ENCODE measurements around the gene GFOD2.

Gene GFOD2

DNA sequence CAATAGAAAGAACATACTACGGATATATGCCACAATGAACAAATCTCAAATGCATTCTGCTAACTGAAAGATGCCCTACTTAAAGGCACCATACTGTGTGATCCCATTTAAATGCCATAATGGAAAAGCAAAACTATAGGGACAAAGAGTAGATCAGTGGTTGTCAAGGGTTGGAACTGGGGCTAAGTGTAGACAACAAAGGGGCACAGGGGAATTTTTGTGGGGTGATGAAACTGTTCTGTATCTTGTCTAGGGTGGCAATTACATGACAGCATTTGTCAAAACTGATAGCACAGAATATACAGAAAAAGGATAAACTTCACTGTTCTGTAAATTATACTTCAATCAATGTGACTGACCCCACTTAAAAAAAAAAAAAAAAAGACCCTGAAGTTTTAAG is 17.7 kb downstream of the GFOD2 start:
- DNase-seq: no peak

GRCh38 chr16:67699265-67699664 is 19.9 kb downstream of the GFOD2 start:
- no peak for DNase-seq

- DNase-seq: peak; percentile 14 to 55 (median 48)
Observed at GRCh38 chr16:67697422-67698185, 21.5 kb downstream of the GFOD2 start.

GRCh38 chr16:67694611-67695010 is 24.5 kb downstream of the GFOD2 start:
- no peak for DNase-seq

DNA sequence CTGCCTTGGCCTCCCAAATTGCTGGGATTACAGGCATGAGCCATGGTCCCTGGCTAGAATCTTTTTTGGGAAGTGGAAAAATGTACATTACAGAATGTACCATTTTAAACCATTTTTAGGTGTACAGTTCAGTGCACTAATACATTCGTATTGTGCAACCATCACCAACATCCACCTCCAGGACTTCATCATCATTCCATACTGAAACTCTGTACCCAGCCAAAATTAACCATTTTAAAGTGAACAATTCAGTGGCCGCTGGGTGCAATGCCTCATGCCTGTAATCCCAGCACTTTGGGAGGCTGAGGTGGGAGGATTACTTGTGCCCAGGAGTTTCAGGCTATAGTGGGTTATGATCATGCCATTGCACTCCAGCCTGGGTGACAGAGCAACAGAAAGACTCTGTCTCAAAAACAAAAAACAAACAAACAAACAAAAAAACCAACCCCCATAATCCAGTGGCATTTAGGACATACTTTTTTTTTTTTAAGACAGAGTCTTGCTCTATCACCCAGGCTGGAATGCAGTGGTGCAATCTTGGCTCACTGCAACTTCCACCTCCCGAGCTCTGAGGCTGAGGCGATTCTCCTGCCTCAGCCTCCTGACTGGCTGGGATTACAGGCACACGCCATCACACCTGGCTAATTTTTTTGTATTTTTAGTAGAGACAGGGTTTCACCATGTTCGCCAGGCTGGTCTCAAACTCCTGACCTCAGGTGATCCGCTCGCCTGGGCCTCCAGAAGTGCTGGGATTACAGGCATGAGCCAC is 25.4 kb downstream of the GFOD2 start:
- DNase-seq: peak in 1 of 4 experiments; percentile 8

GRCh38 chr16:67685388-67686112 is 33.6 kb downstream of the GFOD2 start:
- no peak for DNase-seq

- DNase-seq: no peak
Observed at GRCh38 chr16:67683767-67684166, 35.3 kb downstream of the GFOD2 start.

DNA sequence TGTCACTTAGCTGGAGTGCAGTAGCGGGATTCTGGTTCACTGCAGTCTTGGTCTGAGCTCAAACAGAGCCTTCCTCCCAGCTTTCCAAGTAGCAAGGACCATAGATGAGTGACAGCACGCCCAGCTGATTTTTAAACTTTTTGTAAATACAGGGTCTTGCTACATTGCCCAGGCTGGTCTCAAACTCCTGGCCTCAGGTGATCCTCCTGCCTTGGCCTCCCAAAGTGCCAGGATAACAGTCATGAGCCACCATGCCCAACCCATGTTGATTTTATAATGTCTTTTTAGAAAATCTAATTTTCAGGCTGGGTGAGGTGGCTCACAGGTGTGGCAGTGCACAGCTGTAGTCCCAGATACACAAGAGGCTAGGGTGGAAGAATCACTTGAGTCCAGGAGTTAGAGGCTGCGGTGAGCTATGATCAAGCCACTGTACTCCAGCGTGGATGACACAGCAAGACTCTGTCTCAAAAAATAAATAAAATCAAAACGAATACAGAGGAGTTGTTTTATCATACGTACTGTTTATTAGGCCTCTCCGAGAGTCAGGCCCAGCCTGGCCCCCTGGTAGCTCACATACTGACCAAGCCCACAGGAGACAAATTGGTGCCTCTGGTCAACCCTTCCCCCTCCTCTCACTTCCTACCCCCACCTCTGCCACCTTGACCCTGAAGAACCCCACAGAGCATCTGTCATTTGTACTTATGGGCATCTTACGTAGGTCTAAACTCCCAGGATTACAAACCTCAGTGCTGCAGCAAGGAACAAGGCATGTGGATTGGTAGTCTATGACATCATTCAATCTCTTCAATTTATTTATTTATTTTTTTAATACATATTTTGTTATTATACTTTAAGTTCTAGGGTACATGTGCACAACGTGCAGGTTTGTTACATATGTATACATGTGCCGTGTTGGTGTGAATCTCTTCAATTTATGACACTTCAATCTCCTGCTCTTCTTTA is 38.9 kb downstream of the GFOD2 start:
- DNase-seq: no peak

DNA sequence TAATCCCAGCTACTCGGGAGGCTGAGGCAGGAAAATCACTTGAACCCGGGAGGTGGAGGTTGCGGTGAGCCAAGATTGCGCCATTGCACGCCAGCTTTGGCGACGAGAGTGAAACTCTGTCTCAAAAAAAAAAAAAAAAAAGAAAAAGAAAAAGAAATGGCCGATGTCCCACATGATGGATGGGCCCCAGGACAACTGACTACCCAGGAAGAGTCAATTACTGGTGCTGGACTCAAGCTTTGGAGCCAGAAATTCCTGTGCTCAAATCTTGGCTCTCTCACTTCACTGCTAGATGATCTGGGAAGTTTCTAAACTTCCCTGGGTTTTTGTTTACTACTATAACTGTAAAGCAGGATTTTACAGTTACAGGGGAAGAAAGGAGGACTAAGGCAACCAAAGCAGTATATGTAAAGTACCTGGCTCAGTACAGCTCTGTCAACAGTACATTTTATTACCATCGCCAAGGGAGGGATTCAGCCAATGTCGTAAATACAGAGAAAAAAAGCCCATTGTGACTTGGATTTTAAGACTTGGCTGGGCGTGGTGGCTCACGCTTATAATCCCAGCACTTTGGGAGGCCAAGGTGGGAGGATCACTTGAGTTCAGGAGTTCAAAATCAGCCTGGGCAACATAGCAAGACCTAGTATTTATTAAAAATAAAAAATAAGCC is 40.6 kb downstream of the GFOD2 start:
- no peak for DNase-seq

- DNase-seq: no peak
Observed at GRCh38 chr16:67677712-67678111, 41.4 kb downstream of the GFOD2 start.

GRCh38 chr16:67676939-67677338 is 42.2 kb downstream of the GFOD2 start:
- no peak for DNase-seq

DNA sequence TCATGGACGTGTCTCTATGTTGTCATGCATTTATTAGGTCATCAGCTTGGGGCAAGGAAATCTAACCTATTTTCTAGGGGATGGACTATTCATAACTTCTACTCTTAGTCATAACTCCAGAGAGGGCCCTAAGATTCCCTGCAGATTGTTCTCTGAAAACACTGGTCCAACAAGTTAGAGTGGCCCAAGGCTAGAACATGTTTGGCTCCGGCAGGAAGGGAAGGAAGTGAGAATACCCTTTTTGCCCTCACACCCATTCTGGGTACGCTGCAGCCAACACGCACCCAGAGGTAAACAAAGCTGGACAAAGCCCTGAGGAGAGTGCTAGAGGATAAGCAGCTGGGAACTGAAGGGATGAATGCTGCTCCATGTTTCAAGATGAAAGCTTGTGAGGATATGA is 42.6 kb downstream of the GFOD2 start:
- DNase-seq: no peak

DNA sequence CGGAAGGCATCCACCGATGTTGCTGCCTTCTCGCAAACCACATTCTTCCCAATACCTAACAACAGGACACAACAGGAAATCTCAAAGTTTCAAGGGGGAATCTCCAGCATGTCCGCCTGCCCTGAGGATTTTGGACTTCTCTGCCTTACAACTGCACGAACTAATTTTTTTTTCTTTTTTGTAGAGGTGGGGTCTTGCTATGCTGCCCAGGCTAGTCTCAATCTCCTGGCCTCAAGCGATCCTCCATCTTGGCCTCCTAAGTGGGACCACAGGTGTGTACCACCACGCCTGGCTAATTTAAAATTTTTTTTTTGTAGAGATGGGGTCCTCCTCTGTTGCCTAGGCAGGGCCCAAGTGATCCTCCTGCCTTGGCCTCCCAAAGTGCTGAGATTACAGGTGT is 43.1 kb downstream of the GFOD2 start:
- DNase-seq: no peak

DNA sequence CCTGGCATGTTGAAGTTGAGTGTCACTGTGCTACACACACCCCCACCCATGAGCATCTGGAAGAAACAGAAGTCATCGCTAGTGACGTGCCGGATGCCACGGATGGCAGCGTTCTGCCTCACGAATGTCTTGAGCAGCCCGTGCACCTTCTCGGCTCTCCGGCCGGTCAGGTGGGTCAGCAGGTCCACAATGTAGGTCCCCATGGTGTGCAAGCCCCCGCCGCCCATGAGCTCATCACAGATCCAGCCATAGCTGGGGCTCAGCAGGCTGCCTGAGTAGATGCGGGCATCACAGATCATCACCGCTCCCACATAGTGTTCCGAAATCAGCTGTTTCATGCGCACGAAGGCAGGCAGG is 43.6 kb downstream of the GFOD2 start:
- no peak for DNase-seq

DNA sequence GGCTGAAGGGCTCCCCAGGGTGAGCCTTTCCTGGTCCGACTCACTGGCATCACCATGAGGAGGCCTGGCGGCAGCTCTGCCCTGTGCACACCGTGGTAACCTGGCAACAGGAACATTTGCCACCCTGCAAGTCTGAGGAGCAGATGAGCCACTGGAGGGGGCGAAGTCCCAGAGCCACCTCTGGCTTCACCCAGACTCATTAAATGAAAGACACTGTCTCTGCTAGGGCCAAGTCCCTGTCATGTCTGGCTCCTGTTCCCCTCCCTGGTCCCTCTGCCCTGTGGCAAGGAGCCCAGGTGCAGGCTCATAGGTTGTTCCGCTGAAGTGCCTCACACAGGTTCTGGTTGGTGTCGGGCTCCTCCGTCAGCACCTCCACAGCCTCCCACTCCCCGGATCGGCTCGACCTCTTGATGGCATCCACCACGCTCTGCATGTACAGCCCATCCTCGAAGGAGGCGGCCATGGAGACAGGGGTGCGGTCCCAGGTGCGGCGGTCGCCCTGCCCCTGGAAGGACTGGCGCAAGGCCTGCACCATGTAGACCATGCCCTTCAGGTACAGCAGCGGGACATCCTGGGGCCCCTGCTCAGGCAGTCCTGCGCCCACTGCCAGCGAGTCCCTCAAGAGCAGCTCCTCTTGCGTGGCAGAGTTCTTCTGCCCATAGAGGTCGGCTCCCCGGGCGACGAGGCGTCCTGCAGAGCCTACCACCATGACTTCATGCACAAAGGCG is 44.1 kb downstream of the GFOD2 start:
- no peak for DNase-seq

- peak; percentile 89 to 94 (median 93) for DNase-seq
Observed at GRCh38 chr16:67673712-67674580, 45.2 kb downstream of the GFOD2 start.

GRCh38 chr16:67672739-67673662 is 46.1 kb downstream of the GFOD2 start:
- DNase-seq: peak; percentile 82 to 88 (median 85)

DNA sequence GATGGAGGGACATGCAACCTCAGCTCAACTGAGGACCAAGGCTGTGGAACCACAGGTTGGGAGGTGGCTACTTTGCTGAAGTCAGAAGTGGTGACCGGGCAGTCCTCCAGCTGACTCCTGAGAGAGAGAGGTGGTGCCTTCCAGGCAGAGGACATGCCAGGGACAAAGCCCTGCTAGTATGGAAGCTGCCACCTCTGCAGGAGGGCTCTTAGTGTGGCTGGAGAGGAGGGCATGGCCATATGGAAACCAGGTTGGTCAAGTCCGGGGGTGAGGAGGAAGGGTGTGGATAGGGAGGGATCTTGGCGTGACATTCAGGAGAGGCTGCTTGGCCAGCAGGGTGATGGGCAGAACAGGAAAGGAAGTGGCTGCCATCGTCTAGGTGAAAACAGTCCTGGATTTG is 46.8 kb downstream of the GFOD2 start:
- DNase-seq: no peak

Data from suppressor macrophage (primary cell).